Measurements from ENCODE around the gene SUDS3.
"Not testable (repeated sequence)": the region's sequence is repeated elsewhere in the genome, so short reads cannot be mapped to it uniquely, and the experiment has no call there.

Gene SUDS3

GRCh38 chr12:118376089-118377020 lies at the start of gene SUDS3:
TSS of gene SUDS3 (plus strand) at chr12:118376555. CDS start at chr12:118376692, 137 bp downstream.
- DNase-seq (ENCODE audit: low spot score), result peak; percentile 90

GRCh38 chr12:118326991-118327390 lies 49.4 kb upstream of the SUDS3 start:
- DNase-seq (ENCODE audit: low spot score), result peak; percentile 36

GRCh38 chr12:118327391-118327790 lies 49.0 kb upstream of the SUDS3 start:
- no peak for DNase-seq (ENCODE audit: low spot score)

GRCh38 chr12:118328486-118329330 lies 47.6 kb upstream of the SUDS3 start:
- peak; percentile 14 for DNase-seq (ENCODE audit: low spot score)

- peak; percentile 11 for DNase-seq (ENCODE audit: low spot score)
Measured at GRCh38 chr12:118330421-118331018, 45.8 kb upstream of the SUDS3 start.

GRCh38 chr12:118332511-118332910 lies 43.8 kb upstream of the SUDS3 start:
- DNase-seq (ENCODE audit: low spot score), result no peak

GRCh38 chr12:118334241-118334640 lies 42.1 kb upstream of the SUDS3 start:
- no peak for DNase-seq (ENCODE audit: low spot score)

- DNase-seq (ENCODE audit: low spot score), result peak; percentile 7
Measured at GRCh38 chr12:118334939-118335567, 41.3 kb upstream of the SUDS3 start.

- DNase-seq (ENCODE audit: low spot score), result no peak
Measured at GRCh38 chr12:118336123-118336522, 40.2 kb upstream of the SUDS3 start.

- no peak for DNase-seq (ENCODE audit: low spot score)
Measured at GRCh38 chr12:118337194-118337838, 39.0 kb upstream of the SUDS3 start.

- DNase-seq (ENCODE audit: low spot score), result no peak
Measured at GRCh38 chr12:118342090-118342489, 34.3 kb upstream of the SUDS3 start.

GRCh38 chr12:118344829-118345228 lies 31.5 kb upstream of the SUDS3 start:
- DNase-seq (ENCODE audit: low spot score), result no peak

- DNase-seq (ENCODE audit: low spot score), result no peak
Measured at GRCh38 chr12:118345355-118345754, 31.0 kb upstream of the SUDS3 start.

- no peak for DNase-seq (ENCODE audit: low spot score)
Measured at GRCh38 chr12:118346895-118347294, 29.5 kb upstream of the SUDS3 start.

- DNase-seq (ENCODE audit: low spot score), result no peak
Measured at GRCh38 chr12:118347916-118348315, 28.4 kb upstream of the SUDS3 start.

GRCh38 chr12:118350908-118351559 lies 25.3 kb upstream of the SUDS3 start:
- no peak for DNase-seq (ENCODE audit: low spot score)

- DNase-seq (ENCODE audit: low spot score), result no peak
Measured at GRCh38 chr12:118353721-118354120, 22.6 kb upstream of the SUDS3 start.

- not testable (repeated sequence) for DNase-seq (ENCODE audit: low spot score)
Measured at GRCh38 chr12:118354503-118354902, 21.9 kb upstream of the SUDS3 start.

- no peak for DNase-seq (ENCODE audit: low spot score)
Measured at GRCh38 chr12:118354903-118355302, 21.5 kb upstream of the SUDS3 start.

GRCh38 chr12:118355843-118356242 lies 20.5 kb upstream of the SUDS3 start:
- peak; percentile 12 for DNase-seq (ENCODE audit: low spot score)

GRCh38 chr12:118356809-118357256 lies 19.5 kb upstream of the SUDS3 start:
- DNase-seq (ENCODE audit: low spot score), result peak; percentile 82

All from GM03348 (cell line).